ENCODE measurements around the gene CFAP74. TPM values are rescaled to one million over a fixed set of nuclear protein-coding genes. Genes with fewer than 3 reads are reported as not detected.

Gene CFAP74
- total RNA-seq, 1 experiment from 2014 or later, result not detected

DNA sequence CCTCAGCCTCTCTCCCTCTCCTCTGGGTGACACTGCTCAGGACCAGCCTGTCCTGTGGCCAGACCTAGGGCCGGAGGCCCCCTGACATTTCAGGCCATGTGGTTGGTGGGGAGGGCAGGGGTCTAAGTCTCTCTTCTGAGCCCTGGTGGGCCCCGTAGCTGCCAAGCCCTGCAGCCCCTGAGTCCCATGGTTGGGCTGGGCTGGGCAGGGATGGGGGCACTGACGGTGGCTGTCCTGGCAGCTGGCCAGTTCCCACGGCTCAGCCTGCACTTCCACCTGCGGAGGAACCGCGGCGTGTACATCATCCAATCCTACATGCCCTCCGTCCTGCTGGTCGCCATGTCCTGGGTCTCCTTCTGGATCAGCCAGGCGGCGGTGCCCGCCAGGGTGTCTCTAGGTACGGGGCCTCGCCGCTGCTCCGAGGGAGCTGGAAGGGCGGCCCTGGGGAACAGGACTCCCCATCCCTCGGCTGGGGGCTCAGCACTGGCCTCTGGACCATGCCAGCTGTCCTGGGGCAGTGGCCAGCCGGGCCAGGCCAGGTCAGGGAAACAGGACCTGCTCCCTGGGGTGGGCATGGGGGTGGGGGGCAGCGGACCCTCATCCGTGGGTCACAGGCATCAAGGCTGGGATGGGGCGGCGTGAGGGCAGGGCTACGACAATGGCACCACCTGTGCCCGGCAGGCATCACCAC, 25.4 kb upstream of the CFAP74 start:
- Histone ChIP-seq H3K36me3 (ENCODE audit: insufficient read depth, low read length, poor library complexity, severe bottlenecking) (no peaks in the 10 kb centered on the region), H3K4me3 (ENCODE audit: low read depth, low read length, poor library complexity, severe bottlenecking) (no peak overlapping the region), H3K27me3 (replicated peaks; ENCODE audit: insufficient read depth, low read depth, low read length, poor library complexity) (no peaks in the 10 kb centered on the region), H3K4me1 (ENCODE audit: insufficient read depth, low read length, poor library complexity, severe bottlenecking) (no peaks in the 10 kb centered on the region), H3K27ac (ENCODE audit: low read depth, low read length, poor library complexity, severe bottlenecking) (no peak overlapping the region), H3K9me3 (ENCODE audit: low read depth, low read length, poor library complexity, severe bottlenecking) (no peaks in the 10 kb centered on the region)
- intact Hi-C loops (cut with micrococcal nuclease; ENCODE audit: unreplicated experiment), result no loop called here
- TF ChIP-seq EZH2 (IDR thresholded peaks at IDR 0.05; ENCODE audit: borderline replicate concordance, low read depth, low read length, poor library complexity, severe bottlenecking), result no peak
- TF ChIP-seq, protein P1, sequence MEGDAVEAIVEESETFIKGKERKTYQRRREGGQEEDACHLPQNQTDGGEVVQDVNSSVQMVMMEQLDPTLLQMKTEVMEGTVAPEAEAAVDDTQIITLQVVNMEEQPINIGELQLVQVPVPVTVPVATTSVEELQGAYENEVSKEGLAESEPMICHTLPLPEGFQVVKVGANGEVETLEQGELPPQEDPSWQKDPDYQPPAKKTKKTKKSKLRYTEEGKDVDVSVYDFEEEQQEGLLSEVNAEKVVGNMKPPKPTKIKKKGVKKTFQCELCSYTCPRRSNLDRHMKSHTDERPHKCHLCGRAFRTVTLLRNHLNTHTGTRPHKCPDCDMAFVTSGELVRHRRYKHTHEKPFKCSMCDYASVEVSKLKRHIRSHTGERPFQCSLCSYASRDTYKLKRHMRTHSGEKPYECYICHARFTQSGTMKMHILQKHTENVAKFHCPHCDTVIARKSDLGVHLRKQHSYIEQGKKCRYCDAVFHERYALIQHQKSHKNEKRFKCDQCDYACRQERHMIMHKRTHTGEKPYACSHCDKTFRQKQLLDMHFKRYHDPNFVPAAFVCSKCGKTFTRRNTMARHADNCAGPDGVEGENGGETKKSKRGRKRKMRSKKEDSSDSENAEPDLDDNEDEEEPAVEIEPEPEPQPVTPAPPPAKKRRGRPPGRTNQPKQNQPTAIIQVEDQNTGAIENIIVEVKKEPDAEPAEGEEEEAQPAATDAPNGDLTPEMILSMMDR (conservative IDR thresholded peaks at IDR 0.05; ENCODE audit: low read depth, low read length), result no peak
- BruUV-seq (replicated peaks), result no TSS peak
- ChIA-PET POLR2A (ENCODE audit: low non-redundant PET) (no interaction called here), CTCF (no interaction called here)
- no peak for DNase-seq (ENCODE audit: low spot score)

DNA sequence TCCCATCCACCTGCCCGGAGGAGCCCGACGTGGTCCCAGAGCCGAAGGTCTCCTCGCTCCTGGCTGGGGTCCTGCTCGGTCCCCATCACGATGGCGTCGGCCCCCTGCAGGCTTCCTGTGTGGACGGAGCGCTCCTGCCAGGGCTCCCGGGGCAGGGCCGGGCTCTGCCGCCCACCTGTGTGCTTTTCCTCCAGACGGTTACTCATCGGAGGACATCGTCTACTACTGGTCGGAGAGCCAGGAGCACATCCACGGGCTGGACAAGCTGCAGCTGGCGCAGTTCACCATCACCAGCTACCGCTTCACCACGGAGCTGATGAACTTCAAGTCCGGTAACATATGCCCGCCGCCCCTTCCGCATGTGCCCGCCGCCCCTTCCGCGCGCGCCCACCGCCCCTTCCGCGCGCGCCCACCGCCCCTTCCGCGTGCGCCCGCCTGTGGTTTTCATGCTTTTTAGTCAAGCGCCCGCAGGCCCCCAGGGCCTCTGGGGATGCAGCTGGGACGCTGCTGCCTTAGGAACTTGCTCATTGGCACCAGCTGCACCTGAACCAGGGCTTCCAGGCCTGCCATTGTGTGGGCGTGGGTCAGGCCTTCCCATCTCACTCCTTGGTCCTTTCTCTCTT, 24.5 kb upstream of the CFAP74 start:
- H3K4me3 ChIP-seq (ENCODE audit: low read depth, low read length, poor library complexity, severe bottlenecking), result no peak overlapping the region
- POLR2A ChIA-PET (ENCODE audit: low non-redundant PET), result no interaction called here
- TF ChIP-seq EZH2 (IDR thresholded peaks at IDR 0.05; ENCODE audit: borderline replicate concordance, low read depth, low read length, poor library complexity, severe bottlenecking), result no peak
- TF ChIP-seq, protein P1 (conservative IDR thresholded peaks at IDR 0.05; ENCODE audit: low read depth, low read length), result no peak
- H3K27ac ChIP-seq (ENCODE audit: low read depth, low read length, poor library complexity, severe bottlenecking), result no peak overlapping the region
- CTCF ChIA-PET, result no interaction called here
- no peaks in the 10 kb centered on the region for H3K4me1 ChIP-seq (ENCODE audit: insufficient read depth, low read length, poor library complexity, severe bottlenecking)
- H3K27me3 ChIP-seq (replicated peaks; ENCODE audit: insufficient read depth, low read depth, low read length, poor library complexity), result no peaks in the 10 kb centered on the region
- H3K36me3 ChIP-seq (ENCODE audit: insufficient read depth, low read length, poor library complexity, severe bottlenecking), result no peaks in the 10 kb centered on the region
- no peaks in the 10 kb centered on the region for H3K9me3 ChIP-seq (ENCODE audit: low read depth, low read length, poor library complexity, severe bottlenecking)
- BruUV-seq (replicated peaks), result no TSS peak
- intact Hi-C loops (cut with micrococcal nuclease; ENCODE audit: unreplicated experiment), result no loop called here
- DNase-seq (ENCODE audit: low spot score), result no peak

DNA sequence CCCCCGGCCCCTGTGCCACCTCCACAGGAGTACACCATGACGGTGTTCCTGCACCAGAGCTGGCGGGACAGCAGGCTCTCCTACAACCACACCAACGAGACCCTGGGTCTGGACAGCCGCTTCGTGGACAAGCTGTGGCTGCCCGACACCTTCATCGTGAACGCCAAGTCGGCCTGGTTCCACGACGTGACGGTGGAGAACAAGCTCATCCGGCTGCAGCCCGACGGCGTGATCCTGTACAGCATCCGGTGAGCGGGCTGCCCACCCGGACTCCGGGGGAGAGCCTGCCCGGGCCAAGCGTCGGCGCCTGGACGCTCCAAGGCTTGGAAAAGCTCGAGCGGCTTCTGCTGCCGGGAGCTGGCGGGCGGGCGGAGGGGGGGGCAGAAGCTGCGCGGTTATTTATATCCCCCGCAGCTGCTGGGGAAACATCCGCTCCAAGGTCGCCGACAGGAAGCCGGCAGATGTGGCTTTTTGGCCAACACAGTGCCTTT, 21.9 kb upstream of the CFAP74 start:
- Histone ChIP-seq H3K9me3 (ENCODE audit: low read depth, low read length, poor library complexity, severe bottlenecking) (no peaks in the 10 kb centered on the region), H3K27ac (ENCODE audit: low read depth, low read length, poor library complexity, severe bottlenecking) (no peak overlapping the region), H3K36me3 (ENCODE audit: insufficient read depth, low read length, poor library complexity, severe bottlenecking) (no peaks in the 10 kb centered on the region), H3K27me3 (replicated peaks; ENCODE audit: insufficient read depth, low read depth, low read length, poor library complexity) (peaks cover 25% of the 10 kb centered on the region), H3K4me3 (ENCODE audit: low read depth, low read length, poor library complexity, severe bottlenecking) (no peak overlapping the region), H3K4me1 (ENCODE audit: insufficient read depth, low read length, poor library complexity, severe bottlenecking) (no peaks in the 10 kb centered on the region)
- DNase-seq (ENCODE audit: low spot score), result no peak
- ChIA-PET CTCF (no interaction called here), POLR2A (ENCODE audit: low non-redundant PET) (no interaction called here)
- intact Hi-C loops (cut with micrococcal nuclease; ENCODE audit: unreplicated experiment), result no loop called here
- BruUV-seq (replicated peaks), result no TSS peak
- TF ChIP-seq EZH2 (IDR thresholded peaks at IDR 0.05; ENCODE audit: borderline replicate concordance, low read depth, low read length, poor library complexity, severe bottlenecking), result no peak
- TF ChIP-seq, protein P1 (conservative IDR thresholded peaks at IDR 0.05; ENCODE audit: low read depth, low read length), result no peak
